IMR-90 (cell line): ENCODE measurements around the gene SLC38A8. TPM values are rescaled to one million over a fixed set of nuclear protein-coding genes. Genes with fewer than 3 reads are reported as not detected.

Experiments
- ATAC-seq: fragments of 200-7000 bp; cut with Tn5 transposase; 2 replicates; pipeline ENCODE4 v1.9.1; 2020; ENCODE audit warnings: low read depth, mild to moderate bottlenecking, moderate library complexity
- BruUV-seq: library from RNA; stranded (reverse); fragments of 400-500 nt; replicated peaks from 2 replicates; lab custom pipeline; 2021; lab: Mats Ljungman, UMichigan
- CTCF ChIA-PET: fragments of 300-600 bp; formaldehyde crosslinking; extraction: SDS; loops from one replicate; lab custom pipeline; 2021; ENCODE audit warnings: antibody characterized with exemption; lab: Yijun Ruan, JAX
- POLR2A ChIA-PET: fragments of 300-600 bp; sonication (Branson Sonifier 250); formaldehyde crosslinking; loops from one replicate; lab custom pipeline; 2022; ENCODE audit warnings: antibody characterized with exemption; ENCODE audit not compliant: unreplicated experiment; lab: Charles Lee
- DNase-seq: peaks from one replicate; pipeline ENCODE4 v3.0.0; 2013
- H2AFZ ChIP-seq: replicated peaks from 2 replicates; pipeline ENCODE3; 2013; ENCODE audit warnings: low read length, mild to moderate bottlenecking; ENCODE audit not compliant: poor library complexity
- H2AK5ac ChIP-seq: 2 replicates; pipeline ENCODE4 v1.6.1; 2013; ENCODE audit warnings: low read depth, low read length, inconsistent platforms
- H2AK9ac ChIP-seq: replicated peaks from 2 replicates; pipeline ENCODE3; 2013; ENCODE audit warnings: mild to moderate bottlenecking, low read depth, low read length, moderate library complexity; ENCODE audit not compliant: poor library complexity
- H2BK120ac ChIP-seq: 2 replicates; pipeline ENCODE4 v1.6.1; 2013; ENCODE audit warnings: low read depth, low read length, inconsistent platforms
- H2BK15ac ChIP-seq: 3 replicates; pipeline ENCODE4 v1.6.1; 2013; ENCODE audit warnings: low read depth, low read length, inconsistent platforms
- H2BK20ac ChIP-seq: 2 replicates; pipeline ENCODE4 v1.6.1; 2013; ENCODE audit warnings: low read depth, mild to moderate bottlenecking, inconsistent platforms, low read length, moderate library complexity
- H2BK5ac ChIP-seq: 2 replicates; pipeline ENCODE4 v1.6.1; 2013; ENCODE audit warnings: mild to moderate bottlenecking, low read depth, low read length, inconsistent platforms; ENCODE audit not compliant: poor library complexity, severe bottlenecking
- H3K14ac ChIP-seq: replicated peaks from 2 replicates; pipeline ENCODE4 v1.6.1; 2013; ENCODE audit warnings: low read depth, low read length, inconsistent platforms
- H3K18ac ChIP-seq: 2 replicates; pipeline ENCODE4 v1.6.1; 2013; ENCODE audit warnings: low read depth, low read length, control low read depth
- H3K23ac ChIP-seq: 2 replicates; pipeline ENCODE4 v1.6.1; 2013; ENCODE audit warnings: low read depth, low read length, inconsistent platforms
- H3K27ac ChIP-seq: 2 replicates; pipeline ENCODE4 v1.5.1; 2013; ENCODE audit warnings: mild to moderate bottlenecking, control low read depth, low read length; ENCODE audit not compliant: insufficient read depth
- H3K27me3 ChIP-seq: 2 replicates; pipeline ENCODE4 v1.6.1; 2013; ENCODE audit warnings: low read length; ENCODE audit not compliant: control insufficient read depth, insufficient read depth
- H3K36me3 ChIP-seq: 2 replicates; pipeline ENCODE4 v1.6.1; 2013; ENCODE audit warnings: low read length, mixed read lengths; ENCODE audit not compliant: control insufficient read depth, insufficient read depth
- H3K4ac ChIP-seq: 2 replicates; pipeline ENCODE4 v1.6.1; 2013; ENCODE audit warnings: low read depth, low read length, inconsistent platforms
- H3K4me1 ChIP-seq: 2 replicates; pipeline ENCODE4 v1.6.1; 2013; ENCODE audit warnings: low read length, mixed read lengths; ENCODE audit not compliant: control insufficient read depth, insufficient read depth
- H3K4me2 ChIP-seq: 2 replicates; pipeline ENCODE4 v1.6.1; 2013; ENCODE audit warnings: low read depth, mild to moderate bottlenecking, control low read depth, low read length, moderate library complexity
- H3K4me3 ChIP-seq: 2 replicates; pipeline ENCODE4 v1.5.1; 2013; ENCODE audit warnings: low read depth, mild to moderate bottlenecking, control low read depth, low read length, moderate library complexity; ENCODE audit not compliant: insufficient read depth
- H3K56ac ChIP-seq: 2 replicates; pipeline ENCODE4 v1.6.1; 2013; ENCODE audit warnings: low read length, inconsistent platforms; ENCODE audit not compliant: insufficient read depth; ENCODE audit errors: extremely low read depth
- H3K79me1 ChIP-seq, 2 experiments: 2 replicates each; pipeline ENCODE4 v1.6.1; 2013; ENCODE audit warnings: low read length in 2 of 2, inconsistent platforms in 1 of 2, low read depth in 1 of 2
- H3K9ac ChIP-seq: 2 replicates; pipeline ENCODE4 v1.6.1; 2013; ENCODE audit warnings: low read depth, low read length, control low read depth
- H3K9me1 ChIP-seq: 2 replicates; pipeline ENCODE4 v1.6.1; 2013; ENCODE audit warnings: low read length, inconsistent platforms; ENCODE audit not compliant: insufficient read depth
- H3K9me3 ChIP-seq: 2 replicates; pipeline ENCODE4 v1.6.1; 2013; ENCODE audit warnings: low read length; ENCODE audit not compliant: control insufficient read depth, insufficient read depth
- H4K20me1 ChIP-seq: 2 replicates; pipeline ENCODE4 v1.6.1; 2013; ENCODE audit warnings: low read length, inconsistent platforms; ENCODE audit not compliant: insufficient read depth
- H4K5ac ChIP-seq: 2 replicates; pipeline ENCODE4 v1.6.1; 2013; ENCODE audit warnings: mild to moderate bottlenecking, low read depth, low read length, control low read depth
- H4K8ac ChIP-seq, 2 experiments: 2 replicates each; pipeline ENCODE4 v1.6.1; 2013; ENCODE audit warnings: low read depth in 2 of 2, low read length in 2 of 2, control low read depth in 1 of 2, inconsistent platforms in 1 of 2
- H4K91ac ChIP-seq: 2 replicates; pipeline ENCODE4 v1.6.1; 2013; ENCODE audit warnings: low read depth, low read length, inconsistent platforms; ENCODE audit not compliant: insufficient read depth
- CHD1 ChIP-seq: IDR thresholded peaks from 2 replicates; pipeline ENCODE4 v1.6.1; 2012; ENCODE audit warnings: low read depth, low read length, improper control_type of control experiment
- RCOR1 ChIP-seq: IDR thresholded peaks from 2 replicates; pipeline ENCODE4 v1.6.1; 2012; ENCODE audit warnings: mild to moderate bottlenecking, low read length, improper control_type of control experiment; ENCODE audit not compliant: insufficient replicate concordance
- SMC3 ChIP-seq: fragments of 150-350 bp; IDR thresholded peaks from 2 replicates; pipeline ENCODE4 v1.6.1; 2016; ENCODE audit warnings: low read depth, mild to moderate bottlenecking, antibody characterized with exemption, low read length, moderate library complexity
- WGBS, 2 experiments: methylation state at CpG; one replicate each; pipeline versions ENCODE4 v1.1.5 to v1.1.7; 2013; ENCODE audit warnings: missing lambda C conversion rate in 2 of 2; ENCODE audit not compliant: insufficient read length in 1 of 2; ENCODE audit errors: extremely low coverage in 2 of 2; 5-methylcytosine and 5-hydroxymethylcytosine counted together
- dilution Hi-C: fragments of 300-500 bp; cut with HindIII; formaldehyde crosslinking; loops from one replicate; pipeline ENCODE4 v1.14.3; 2018; ENCODE audit warnings: low sequenced_read_pairs; ENCODE audit not compliant: unreplicated experiment
- in situ Hi-C: fragments of 300-500 bp; cut with MboI; formaldehyde crosslinking; loops from 3 replicates; pipeline ENCODE4 v1.14.3; 2019; ENCODE audit warnings: low sequenced_read_pairs, inconsistent platforms, mixed read lengths
- intact Hi-C: fragments of 100-400 bp; cut with micrococcal nuclease; formaldehyde crosslinking; loops from 2 replicates; pipeline ENCODE4 v1.10.0; 2022
- polyA plus RNA-seq, 3 experiments: library from polyadenylated mRNA; depleted of rRNA; stranded (reverse); fragments of >200 nt; gene quantifications; 2 replicates each; pipeline ENCODE4 v1.2.3, GENCODE V29; 2012; ENCODE audit warnings: low replicate concordance in 1 of 3
- total RNA-seq: library from RNA; depleted of rRNA; stranded (reverse); fragments of >200 nt; gene quantifications from 2 replicates; pipeline ENCODE4 v1.2.3, GENCODE V29; 2012

The SLC38A8 gene
- total and polyA plus RNA-seq, 2 of the 4 experiments (the other 2 are of a cell fraction) = not detected

GRCh38 chr16:84088695-84089395 lies 46.2 kb upstream of the SLC38A8 start:
- dilution Hi-C loops = no loop called here
- Histone ChIP-seq H3K9ac (no peak overlapping the region), H3K18ac (no peak overlapping the region), H3K4me1 (no peaks in the 10 kb centered on the region), H3K9me1 (no peaks in the 10 kb centered on the region), H2BK120ac (no peak overlapping the region), H3K9me3 (no peaks in the 10 kb centered on the region), H4K91ac (no peak overlapping the region), H2AK9ac (no peak overlapping the region), H3K27ac (no peak overlapping the region), H3K56ac (no peak overlapping the region), H4K8ac (no peak overlapping the region), H3K4ac (no peak overlapping the region), H2BK5ac (no peak overlapping the region), H2BK20ac (no peak overlapping the region), H3K36me3 (peaks cover 58% of the 10 kb centered on the region), H2BK15ac (no peak overlapping the region), H3K4me2 (no peak overlapping the region), H4K5ac (no peak overlapping the region), H3K23ac (no peak overlapping the region; the same call in 1 of the 2 replicates), H4K20me1 (peaks cover 7% of the 10 kb centered on the region; the same call in 1 of the 2 replicates), H2AK5ac (no peak overlapping the region), H3K4me3 (no peak overlapping the region), H2AFZ (no peak overlapping the region), H3K14ac (no peak overlapping the region), H3K79me1 (no peaks in the 10 kb centered on the region; a peak in 2 of 4 replicates), H3K27me3 (no peaks in the 10 kb centered on the region)
- BruUV-seq = no TSS peak
- in situ Hi-C loops = loop anchor here (5.0 to 10.0 kb wide), 2 partner anchors 88 to 396 kb away; no protein-coding TSS in a partner anchor
- ChIA-PET POLR2A (no interaction called here), CTCF (interaction anchor here (1.2 kb wide), 2 partner anchors 23 to 87 kb away, joined by 3 read pairs; no protein-coding TSS in a partner anchor)
- DNase-seq (no peak), ATAC-seq (no peak)
- no peak for TF ChIP-seq RCOR1
- TF ChIP-seq SMC3 = no peak
- no peak for TF ChIP-seq CHD1
- 65% methylated on average over 2 of the region's 15 CpGs; no CpG with 5 or more reads in 1 of the 2 experiments for WGBS, 2 experiments
- intact Hi-C loops = no loop called here
